Ammon's horn (tissue), 1 donor: ENCODE measurements around the gene TNN.
"Not testable (repeated sequence)": the region's sequence is repeated elsewhere in the genome, so short reads cannot be mapped to it uniquely, and the experiment has no call there.

ENCODE experiments used
- DNase-seq: peaks from one replicate; pipeline ENCODE4 v3.0.0-alpha.2; 2016; ENCODE audit warnings: low spot score

The TNN gene

GRCh38 chr1:175070818-175071217 lies 3.2 kb downstream of the TNN start:
- DNase-seq = no peak

GRCh38 chr1:175071276-175071943 lies 3.8 kb downstream of the TNN start:
- no peak for DNase-seq

- DNase-seq = peak; percentile 73
Measured at GRCh38 chr1:175072099-175072951, 4.7 kb downstream of the TNN start.

GRCh38 chr1:175073061-175073460 lies 5.4 kb downstream of the TNN start:
- no peak for DNase-seq

GRCh38 chr1:175073633-175074032 lies 6.0 kb downstream of the TNN start:
- DNase-seq = no peak

- no peak for DNase-seq
Measured at GRCh38 chr1:175075572-175076568, 8.2 kb downstream of the TNN start.

- no peak for DNase-seq
Measured at GRCh38 chr1:175077356-175078030, 9.9 kb downstream of the TNN start.

GRCh38 chr1:175078629-175079028 lies 11.0 kb downstream of the TNN start:
- no peak for DNase-seq

GRCh38 chr1:175079338-175079737 lies 11.7 kb downstream of the TNN start:
- no peak for DNase-seq

GRCh38 chr1:175080030-175080429 lies 12.4 kb downstream of the TNN start:
- no peak for DNase-seq

- no peak for DNase-seq
Measured at GRCh38 chr1:175081983-175082382, 14.3 kb downstream of the TNN start.

- DNase-seq = no peak
Measured at GRCh38 chr1:175088525-175088951, 20.9 kb downstream of the TNN start.

- DNase-seq = no peak
Measured at GRCh38 chr1:175089136-175089718, 21.6 kb downstream of the TNN start.

GRCh38 chr1:175090780-175091179 lies 23.1 kb downstream of the TNN start:
- DNase-seq = no peak

GRCh38 chr1:175094626-175095025 lies 27.0 kb downstream of the TNN start:
- no peak for DNase-seq

- no peak for DNase-seq
Measured at GRCh38 chr1:175095069-175095468, 27.4 kb downstream of the TNN start.

- no peak for DNase-seq
Measured at GRCh38 chr1:175095978-175096607, 28.5 kb downstream of the TNN start.

GRCh38 chr1:175097361-175097760 lies 29.7 kb downstream of the TNN start:
- DNase-seq = no peak

- DNase-seq = no peak
Measured at GRCh38 chr1:175099916-175100315, 32.3 kb downstream of the TNN start.

- not testable (repeated sequence) for DNase-seq
Measured at GRCh38 chr1:175102166-175102565, 34.5 kb downstream of the TNN start.

- DNase-seq = not testable (repeated sequence)
Measured at GRCh38 chr1:175106536-175106935, 38.9 kb downstream of the TNN start.
